BLaER1 treated with 17β-estradiol and CSF1 and Interleukin-3, amounts not matched to agents 10 nM and 100 nM (cell line): ENCODE measurements around the gene ZNF587B.
"Not testable (repeated sequence)": the region's sequence is repeated elsewhere in the genome, so short reads cannot be mapped to it uniquely, and the experiment has no call there.

Experiments
- H3K27ac ChIP-seq, 11 experiments: shearing (Covaris generic); formaldehyde crosslinking; 2 replicates each; pipeline ENCODE4 v1.8.1; 2022
- H3K27me3 ChIP-seq, 11 experiments: shearing (Covaris generic); formaldehyde crosslinking; 2 replicates each; pipeline ENCODE4 v1.8.1; 2022
- H3K36me3 ChIP-seq, 11 experiments: shearing (Covaris generic); formaldehyde crosslinking; 2 replicates each; pipeline ENCODE4 v1.8.1; 2022
- H3K4me1 ChIP-seq, 10 experiments: shearing (Covaris generic); formaldehyde crosslinking; 2 replicates each; pipeline ENCODE4 v1.8.1; 2022
- H3K4me2 ChIP-seq, 11 experiments: shearing (Covaris generic); formaldehyde crosslinking; 2 replicates each; pipeline ENCODE4 v1.8.1; 2022
- H3K4me3 ChIP-seq, 10 experiments: shearing (Covaris generic); formaldehyde crosslinking; 2 replicates each; pipeline ENCODE4 v1.8.1; 2022
- H3K9ac ChIP-seq, 11 experiments: shearing (Covaris generic); formaldehyde crosslinking; 2 replicates each; pipeline ENCODE4 v1.8.1; 2022
- H3K9me3 ChIP-seq, 11 experiments: shearing (Covaris generic); formaldehyde crosslinking; replicated peaks in 1 of 11; 2 replicates each; pipeline ENCODE4 v1.8.1; 2022
- H4K20me1 ChIP-seq, 11 experiments: shearing (Covaris generic); formaldehyde crosslinking; 2 replicates each; pipeline ENCODE4 v1.8.1; 2022
- Cebpa-rat ChIP-seq, 11 experiments: shearing (Covaris generic); IDR thresholded peaks; 2 replicates each; pipeline ENCODE4 v1.8.1; 2022

ZNF587B gene

GRCh38 chr19:57850553-57851017 is 20.5 kb downstream of the ZNF587B start:
- no peak for TF ChIP-seq Cebpa-rat (IDR thresholded peaks at IDR 0.05)
- H3K27ac ChIP-seq, result peak overlapping the region; percentile 80 to 90 (median 88); a peak in 21 of 22 replicates
- no peaks in the 10 kb centered on the region for H3K9me3 ChIP-seq
- H4K20me1 ChIP-seq, result peaks cover 17 to 83% (median 47%) of the 10 kb centered on the region in 11 experiments; a peak in 20 of 22 replicates
- peak overlapping the region; percentile 67 to 92 (median 82) for H3K4me3 ChIP-seq
- peak overlapping the region; percentile 87 to 96 (median 91) for H3K9ac ChIP-seq
- peak overlapping the region; percentile 87 to 96 (median 92) for H3K4me2 ChIP-seq
- no peaks in the 10 kb centered on the region for H3K27me3 ChIP-seq
- peaks cover 14 to 35% (median 16%) of the 10 kb centered on the region in 10 experiments for H3K4me1 ChIP-seq
- peaks cover 31 to 78% (median 53%) of the 10 kb centered on the region in 11 experiments for H3K36me3 ChIP-seq

- Histone ChIP-seq H3K4me2 (peak overlapping the region; percentile 87 to 96 (median 92); a peak in 13 of 22 replicates), H4K20me1 (peaks cover 17 to 83% (median 51%) of the 10 kb centered on the region in 11 experiments; a peak in 20 of 22 replicates), H3K36me3 (peaks cover 41 to 78% (median 53%) of the 10 kb centered on the region in 11 experiments)
These were observed 21.9 kb downstream of the ZNF587B start for GRCh38 chr19:57851812-57852603.

GRCh38 chr19:57854117-57854516 is 24.0 kb downstream of the ZNF587B start:
- H4K20me1 ChIP-seq, result peaks cover 17 to 82% (median 59%) of the 10 kb centered on the region in 11 experiments; a peak in 20 of 22 replicates

More at GRCh38 chr19:57851812-57852603, 21.9 kb downstream of the ZNF587B start:
- H3K27me3 ChIP-seq, H3K4me3 ChIP-seq, H3K27ac ChIP-seq, H3K9me3 ChIP-seq: not testable (repeated sequence)
- peaks cover 14 to 28% (median 16%) of the 10 kb centered on the region in 10 experiments for H3K4me1 ChIP-seq
- H3K9ac ChIP-seq, result 0 out of 22 replicates have a peak overlapping the region, but pooled peaks of 2 of the 11 experiments have one; percentile 87 to 88

GRCh38 chr19:57862351-57862750 is 32.3 kb downstream of the ZNF587B start:
- not testable (repeated sequence) for H3K9ac ChIP-seq, H3K9me3 ChIP-seq, H3K4me2 ChIP-seq, H3K4me3 ChIP-seq, H3K27ac ChIP-seq, H3K4me1 ChIP-seq, H3K27me3 ChIP-seq
- H4K20me1 ChIP-seq, result peaks cover 3 to 85% (median 63%) of the 10 kb centered on the region in 11 experiments; a peak in 18 of 22 replicates
- H3K36me3 ChIP-seq, result peaks cover 88 to 98% (median 91%) of the 10 kb centered on the region in 11 experiments

More at GRCh38 chr19:57854117-57854516, 24.0 kb downstream of the ZNF587B start:
- H3K4me2 ChIP-seq, H3K9me3 ChIP-seq, H3K9ac ChIP-seq, H3K4me3 ChIP-seq, H3K27ac ChIP-seq, H3K27me3 ChIP-seq: not testable (repeated sequence)
- Histone ChIP-seq H3K4me1 (peaks cover 14 to 17% (median 16%) of the 10 kb centered on the region in 10 experiments), H3K36me3 (peaks cover 54 to 81% (median 61%) of the 10 kb centered on the region in 11 experiments)

- H3K4me3 ChIP-seq, result no peak overlapping the region
- no peaks in the 10 kb centered on the region for H3K4me1 ChIP-seq
- H3K9me3 ChIP-seq, result peaks cover 42 to 59% (median 54%) of the 10 kb centered on the region in 11 experiments
- peaks cover 0 to 88% (median 30%) of the 10 kb centered on the region in 11 experiments; a peak in 17 of 22 replicates for H4K20me1 ChIP-seq
- no peak overlapping the region for H3K4me2 ChIP-seq
- H3K27me3 ChIP-seq, result no peaks in the 10 kb centered on the region
- peaks cover 87 to 100% (median 98%) of the 10 kb centered on the region in 11 experiments for H3K36me3 ChIP-seq
- TF ChIP-seq Cebpa-rat (IDR thresholded peaks at IDR 0.05), result no peak
- H3K9ac ChIP-seq, result no peak overlapping the region
- no peak overlapping the region for H3K27ac ChIP-seq
These were observed 37.9 kb downstream of the ZNF587B start for GRCh38 chr19:57867868-57868492.

- H3K4me3 ChIP-seq, H3K4me2 ChIP-seq, H3K27me3 ChIP-seq, H3K27ac ChIP-seq, H3K9ac ChIP-seq, H3K4me1 ChIP-seq: not testable (repeated sequence)
- Histone ChIP-seq H3K9me3 (peaks cover 59 to 76% (median 70%) of the 10 kb centered on the region in 11 experiments), H3K36me3 (peaks cover 88 to 100% (median 100%) of the 10 kb centered on the region in 11 experiments), H4K20me1 (peaks cover 0 to 82% (median 21%) of the 10 kb centered on the region in 11 experiments; a peak in 16 of 22 replicates)
These were observed 39.6 kb downstream of the ZNF587B start for GRCh38 chr19:57869655-57870054.

- peaks cover 62 to 81% (median 76%) of the 10 kb centered on the region in 11 experiments for H3K9me3 ChIP-seq
- H3K4me3 ChIP-seq, result no peak overlapping the region
These were observed 40.1 kb downstream of the ZNF587B start for GRCh38 chr19:57870225-57870624.

GRCh38 chr19:57872450-57872849 is 42.4 kb downstream of the ZNF587B start:
- Histone ChIP-seq H3K4me1 (no peaks in the 10 kb centered on the region), H3K9ac (no peak overlapping the region), H3K9me3 (peaks cover 84 to 100% (median 98%) of the 10 kb centered on the region in 11 experiments), H3K4me2 (no peak overlapping the region), H3K27me3 (no peaks in the 10 kb centered on the region), H3K27ac (no peak overlapping the region), H3K36me3 (peaks cover 87 to 100% (median 98%) of the 10 kb centered on the region in 11 experiments), H3K4me3 (peak overlapping the region in 4 of 10 experiments; percentile 2 to 22 (median 12); a peak in 2 of 20 replicates), H4K20me1 (peaks cover 0 to 66% (median 8%) of the 10 kb centered on the region in 11 experiments; a peak in 9 of 22 replicates)
- no peak for TF ChIP-seq Cebpa-rat (IDR thresholded peaks at IDR 0.05)

More at GRCh38 chr19:57870225-57870624, 40.1 kb downstream of the ZNF587B start:
- Histone ChIP-seq H3K36me3 (peaks cover 85 to 100% (median 98%) of the 10 kb centered on the region in 11 experiments), H3K9ac (no peak overlapping the region), H3K27ac (no peak overlapping the region), H3K27me3 (no peaks in the 10 kb centered on the region), H3K4me2 (no peak overlapping the region), H4K20me1 (peaks cover 0 to 76% (median 21%) of the 10 kb centered on the region in 11 experiments; a peak in 16 of 22 replicates), H3K4me1 (no peaks in the 10 kb centered on the region)
- TF ChIP-seq Cebpa-rat (IDR thresholded peaks at IDR 0.05), result no peak

GRCh38 chr19:57873883-57874799 is 44.0 kb downstream of the ZNF587B start:
- Histone ChIP-seq H3K9me3 (peaks cover 95 to 100% (median 98%) of the 10 kb centered on the region in 11 experiments), H4K20me1 (peaks cover 0 to 66% (median 0%) of the 10 kb centered on the region in 11 experiments; a peak in 6 of 22 replicates), H3K4me3 (peak overlapping the region in 5 of 10 experiments; percentile 13 to 31 (median 24); a peak in 5 of 20 replicates), H3K36me3 (peaks cover 85 to 100% (median 96%) of the 10 kb centered on the region in 11 experiments)
- H3K4me1 ChIP-seq, H3K9ac ChIP-seq, H3K4me2 ChIP-seq, H3K27ac ChIP-seq, H3K27me3 ChIP-seq: not testable (repeated sequence)
